GM21381 (cell line): Measurements from ENCODE around the gene EFL1.

Experiments used
- ATAC-seq: cut with Tn5 transposase; IDR thresholded peaks from one replicate; pipeline ENCODE4 v1.9.1; 2021; ENCODE audit warnings: mild to moderate bottlenecking, moderate library complexity; ENCODE audit not compliant: unreplicated experiment

EFL1 gene

DNA sequence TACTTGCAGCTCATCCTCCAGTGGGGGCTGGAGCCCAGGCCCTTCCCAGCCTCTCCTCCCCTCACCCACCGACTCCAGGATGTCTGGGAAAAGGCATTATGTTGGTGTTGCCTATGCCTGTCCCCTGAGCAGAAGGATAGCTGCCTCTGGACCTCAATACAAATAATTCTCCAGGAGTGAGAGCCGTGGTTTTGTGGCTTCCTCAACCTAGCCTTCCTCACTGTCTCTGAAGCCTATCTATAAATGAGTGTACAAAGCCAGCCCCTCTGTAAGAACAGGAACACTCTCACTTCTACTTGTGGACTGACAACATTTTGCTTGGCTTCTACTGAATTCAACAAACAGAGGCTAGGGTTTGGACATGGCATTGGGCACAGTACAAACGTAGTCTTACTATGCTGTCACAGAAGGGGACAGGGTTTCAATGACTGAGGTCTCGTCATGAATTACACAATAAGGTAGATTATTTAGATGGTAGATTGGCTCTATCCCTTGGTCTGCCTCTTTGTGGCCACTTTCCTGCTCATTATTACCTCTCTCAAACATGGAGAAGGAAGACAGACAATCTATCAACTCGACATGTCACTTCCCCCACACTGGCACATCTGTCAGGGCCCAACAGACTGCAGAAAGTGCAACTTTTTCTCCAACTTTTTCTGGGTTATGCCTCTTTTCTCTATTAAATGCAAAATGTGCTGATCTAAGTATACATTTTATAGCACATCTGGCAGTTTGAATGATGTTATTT lies 134.0 kb downstream of the EFL1 start:
- ATAC-seq: peak; percentile 64

DNA sequence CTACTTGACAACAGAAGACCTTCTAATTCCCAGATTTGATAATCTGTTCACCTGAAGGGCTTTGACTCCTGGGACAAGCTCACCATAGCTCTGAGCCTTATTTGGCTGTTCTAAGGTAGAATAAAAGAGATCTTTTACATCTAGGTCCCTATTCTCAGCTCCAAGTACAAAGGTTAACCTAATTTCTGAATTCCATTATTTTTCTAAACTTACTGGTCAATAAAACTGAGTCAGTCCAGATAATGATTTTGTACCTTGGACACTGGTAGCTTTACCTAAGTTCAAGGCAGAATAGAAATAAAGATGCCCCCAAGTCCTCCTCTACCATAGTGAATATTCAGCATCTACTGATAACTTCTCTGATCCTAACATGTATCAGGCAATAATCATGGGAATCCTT lies 135.0 kb downstream of the EFL1 start:
- ATAC-seq: no peak

DNA sequence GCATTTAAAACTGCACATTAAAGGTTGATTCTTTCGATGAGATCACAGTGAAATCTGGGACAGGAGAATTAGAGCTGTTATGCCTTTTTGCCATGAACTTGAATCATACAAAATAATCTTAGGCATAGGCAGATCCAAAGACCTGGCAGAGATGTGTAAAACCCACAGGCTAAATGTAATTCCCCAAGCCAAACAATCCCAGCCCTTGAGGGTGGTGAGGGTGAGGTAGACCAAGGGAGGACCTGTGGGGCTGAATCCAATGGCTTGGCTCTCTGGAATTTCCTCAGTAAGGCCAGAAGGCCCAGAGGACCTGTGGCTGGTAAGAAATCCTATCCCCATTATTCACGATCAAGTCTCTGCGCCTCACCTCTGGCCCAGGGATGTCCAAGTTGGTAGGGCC lies 136.2 kb downstream of the EFL1 start:
- ATAC-seq: no peak

DNA sequence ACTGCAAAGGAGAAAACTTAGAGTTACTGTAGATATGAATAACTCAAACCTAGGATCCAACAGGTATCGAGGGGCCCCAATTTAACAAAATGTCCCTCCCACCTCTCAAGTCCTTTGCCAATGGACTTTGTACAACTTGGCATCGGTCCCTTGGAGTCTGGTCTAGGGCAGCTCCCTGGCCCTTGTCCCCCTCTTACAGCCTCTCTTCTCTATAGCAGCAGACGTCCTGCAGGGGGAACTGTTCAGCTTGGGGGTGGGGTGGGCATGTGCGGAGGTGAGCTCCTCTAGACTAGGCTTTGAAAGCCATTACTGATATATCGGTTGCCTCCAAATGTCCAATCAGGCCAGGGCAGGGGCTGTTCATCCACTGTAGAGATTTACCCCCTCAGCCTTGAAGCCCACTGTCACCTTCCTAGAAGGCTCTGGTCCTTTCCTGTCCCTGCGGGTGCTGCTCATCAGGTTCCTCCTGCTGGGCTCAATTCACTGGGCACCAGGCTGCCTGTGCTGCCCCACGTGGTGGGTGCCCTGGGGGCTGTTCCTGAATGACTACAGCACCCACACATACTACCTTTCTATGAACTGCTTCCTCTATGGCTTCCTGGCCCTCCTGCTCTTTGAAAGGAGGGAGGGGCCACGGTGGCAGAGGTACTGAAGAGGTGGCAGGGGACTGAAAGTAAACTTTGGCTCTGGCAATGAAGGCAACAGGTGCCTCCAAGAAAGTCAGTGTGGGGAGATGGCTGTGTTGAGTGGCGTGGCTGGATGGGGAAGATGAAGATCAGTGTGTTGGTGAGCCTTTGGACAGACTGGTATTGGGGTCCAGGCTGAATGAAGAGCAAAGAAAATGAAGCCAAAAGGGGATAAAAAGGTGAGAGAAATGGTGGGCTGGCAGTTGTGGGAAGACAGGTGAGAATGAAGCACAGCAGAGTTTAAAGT lies 137.9 kb downstream of the EFL1 start:
- ATAC-seq: no peak

DNA sequence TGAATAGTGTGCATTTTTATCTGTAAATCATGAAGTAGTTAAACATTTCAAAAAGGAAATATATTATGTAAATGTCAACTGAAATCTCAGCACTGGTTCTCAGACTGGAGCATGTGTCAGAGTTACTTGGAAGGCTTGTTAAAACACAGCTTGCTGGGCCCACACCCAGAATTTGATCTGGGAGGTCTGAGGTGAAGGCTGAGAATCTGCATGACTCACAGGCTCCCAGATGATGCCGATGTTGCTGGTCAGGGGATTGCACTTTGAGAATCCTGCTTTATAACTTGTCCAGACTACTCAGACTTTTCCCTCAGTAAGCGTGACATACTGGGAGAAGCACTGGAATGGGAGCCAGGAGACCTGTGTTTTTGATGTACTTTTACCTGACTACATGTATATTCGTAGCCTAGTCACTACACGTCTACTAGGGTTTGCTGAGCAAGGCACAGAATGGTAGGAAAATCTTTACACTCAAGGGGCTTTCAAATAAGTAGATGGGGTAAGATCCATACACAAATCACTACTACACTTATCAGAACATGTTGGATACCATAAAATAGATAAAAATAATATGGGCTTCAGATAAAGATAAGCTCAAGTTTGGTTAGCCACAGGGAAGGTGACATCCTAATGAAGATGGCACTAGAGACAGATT lies 139.7 kb downstream of the EFL1 start:
- ATAC-seq: no peak

DNA sequence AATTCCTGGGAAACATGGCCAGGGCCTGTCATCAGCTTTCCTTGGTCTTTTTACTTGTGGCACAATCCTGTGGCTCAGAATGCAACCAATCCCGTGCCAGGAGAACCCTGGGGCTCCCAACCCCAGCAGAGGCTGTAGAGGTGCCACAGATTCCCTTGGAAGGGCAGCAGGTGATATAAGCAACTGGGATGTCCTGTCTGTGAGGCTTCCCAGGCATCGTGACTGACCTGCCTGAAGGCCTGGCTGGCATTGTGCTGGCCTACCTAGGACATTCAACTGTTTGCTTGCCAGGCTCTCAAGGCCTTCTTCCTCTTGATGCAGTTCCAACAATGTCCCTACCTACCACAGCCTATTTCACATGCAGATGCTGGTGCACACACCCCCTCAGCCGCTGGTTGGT lies 144.5 kb downstream of the EFL1 start:
- no peak for ATAC-seq

DNA sequence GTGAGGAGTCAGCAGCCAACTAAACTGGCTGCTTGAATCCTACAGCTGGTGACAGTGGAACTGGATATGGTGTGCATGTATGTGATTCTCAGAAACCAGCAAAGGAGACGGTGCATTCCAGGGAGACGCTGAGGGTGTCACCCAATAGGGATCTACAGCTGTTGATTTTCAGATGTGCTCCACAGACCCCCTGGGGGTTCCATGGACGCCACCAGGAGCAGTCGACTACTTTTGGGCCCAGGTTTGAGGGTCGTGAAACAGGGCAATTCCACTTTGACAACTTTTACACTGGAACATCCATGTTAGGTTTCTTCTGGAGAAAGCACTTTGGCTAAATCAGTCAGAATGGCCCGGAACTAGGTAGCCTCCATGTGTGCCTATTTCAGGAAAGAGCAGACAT lies 145.2 kb downstream of the EFL1 start:
- ATAC-seq: no peak

DNA sequence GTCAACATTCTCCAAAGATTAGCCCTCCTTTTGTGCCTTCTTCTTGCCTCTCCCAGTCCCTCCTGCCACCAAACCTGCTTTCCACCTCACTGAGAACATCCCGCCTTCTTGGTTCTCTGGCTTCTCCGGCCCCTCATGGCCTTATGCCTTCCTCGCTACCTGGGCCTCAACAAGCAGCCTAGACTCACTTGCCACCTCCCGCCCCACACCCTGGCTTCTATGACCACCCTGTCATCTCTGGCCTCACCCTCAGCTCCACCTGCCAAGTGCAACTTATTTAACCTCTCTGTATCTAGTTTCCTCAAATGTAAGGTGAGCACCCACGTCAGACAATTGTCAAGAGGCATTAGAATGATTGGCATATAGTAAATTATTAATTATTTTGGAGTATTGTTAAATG lies 147.9 kb downstream of the EFL1 start:
- ATAC-seq: no peak

DNA sequence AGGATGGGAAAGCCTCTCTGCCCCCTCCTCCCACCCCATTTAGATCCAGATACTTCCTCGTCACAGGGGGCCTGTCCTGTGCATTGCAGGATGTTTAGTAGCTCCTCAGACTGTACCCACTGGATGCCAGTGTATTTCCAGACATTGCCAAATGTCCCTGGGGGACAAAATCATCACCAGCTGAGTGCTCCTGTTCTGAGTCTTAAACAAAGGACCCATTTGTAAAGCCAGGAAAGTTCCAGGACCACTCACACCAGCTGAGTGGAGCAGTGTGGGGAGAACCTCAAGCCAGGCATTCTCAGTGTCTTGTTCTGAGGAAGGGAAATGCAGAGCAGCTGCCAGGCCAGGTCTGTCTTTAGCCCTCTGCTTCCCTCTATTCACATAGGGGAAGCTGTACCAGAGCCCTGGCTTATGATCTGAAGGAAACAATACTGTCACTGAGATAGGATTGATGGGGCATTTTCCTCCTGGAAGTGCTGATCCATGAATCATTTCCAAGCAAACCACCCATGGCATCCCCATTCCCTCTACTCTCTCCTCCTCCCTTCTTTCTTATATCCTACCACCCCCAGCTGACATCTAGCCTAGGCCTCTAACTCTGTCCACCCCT lies 149.3 kb downstream of the EFL1 start:
- ATAC-seq: no peak

DNA sequence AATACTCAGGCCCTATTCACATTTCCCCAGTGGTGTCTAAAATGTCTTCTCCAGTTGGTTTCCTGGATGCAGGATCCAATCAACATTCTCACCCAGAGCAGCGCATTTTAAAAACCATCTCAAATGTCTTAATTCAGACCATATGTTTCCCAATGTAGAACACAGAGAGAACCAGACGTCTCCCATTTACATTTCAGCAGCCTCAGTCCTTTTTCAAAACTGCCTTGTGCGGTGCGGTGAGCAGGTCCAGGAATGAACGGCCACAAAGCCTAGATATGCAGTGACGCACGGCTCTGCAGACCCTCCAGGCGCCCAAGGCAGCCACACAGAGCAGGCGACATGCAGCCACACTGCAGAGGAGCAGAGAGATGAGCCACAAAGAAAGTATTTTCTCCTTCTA lies 150.6 kb downstream of the EFL1 start:
- no peak for ATAC-seq

DNA sequence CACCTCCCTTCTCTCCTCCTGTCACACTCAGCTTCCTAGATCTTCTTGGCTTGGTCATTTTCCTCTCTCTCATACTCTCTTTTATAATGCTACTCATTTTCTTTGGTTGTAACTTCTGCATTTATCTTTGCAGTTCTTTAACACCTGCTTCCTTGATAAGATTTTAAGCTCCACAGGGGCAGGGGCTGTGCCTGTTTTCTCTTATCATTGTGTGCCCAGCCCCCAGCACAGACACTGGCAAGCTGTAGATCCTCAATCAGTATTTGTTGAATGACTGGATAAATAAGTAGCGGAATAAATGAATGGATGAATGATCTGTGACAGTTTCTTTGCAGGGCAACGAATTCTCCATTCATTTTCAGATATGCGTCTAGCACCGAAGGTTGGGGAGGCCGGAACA lies 152.4 kb downstream of the EFL1 start:
- no peak for ATAC-seq

DNA sequence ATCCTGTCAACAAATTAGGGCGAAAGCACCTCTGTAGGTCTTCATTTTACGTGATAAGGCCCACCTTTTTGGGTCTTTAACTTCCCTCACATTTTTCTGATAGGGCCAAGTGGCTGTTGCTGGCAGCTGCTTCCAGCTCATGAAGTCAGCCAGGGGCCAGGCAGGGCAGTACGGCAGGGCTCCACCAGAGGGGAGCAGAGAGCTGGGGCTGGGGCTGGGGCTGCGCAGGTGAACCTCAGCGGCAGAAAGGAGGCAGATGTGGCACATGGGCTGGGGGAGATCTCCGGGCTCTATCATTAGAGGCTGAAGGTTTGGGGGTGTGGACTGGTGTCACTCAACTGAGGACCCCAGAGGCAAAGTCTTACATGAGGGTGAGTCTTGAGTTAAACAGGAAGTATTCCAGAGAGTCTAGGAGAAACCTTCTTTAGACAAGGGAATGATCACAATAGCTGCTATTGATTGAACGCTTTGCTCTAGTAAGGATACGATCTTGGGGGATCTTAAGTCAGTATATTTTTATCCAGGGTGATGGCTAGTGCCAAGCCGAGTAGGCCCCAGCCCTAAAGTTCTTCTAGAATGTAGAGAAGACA lies 153.9 kb downstream of the EFL1 start:
- no peak for ATAC-seq

DNA sequence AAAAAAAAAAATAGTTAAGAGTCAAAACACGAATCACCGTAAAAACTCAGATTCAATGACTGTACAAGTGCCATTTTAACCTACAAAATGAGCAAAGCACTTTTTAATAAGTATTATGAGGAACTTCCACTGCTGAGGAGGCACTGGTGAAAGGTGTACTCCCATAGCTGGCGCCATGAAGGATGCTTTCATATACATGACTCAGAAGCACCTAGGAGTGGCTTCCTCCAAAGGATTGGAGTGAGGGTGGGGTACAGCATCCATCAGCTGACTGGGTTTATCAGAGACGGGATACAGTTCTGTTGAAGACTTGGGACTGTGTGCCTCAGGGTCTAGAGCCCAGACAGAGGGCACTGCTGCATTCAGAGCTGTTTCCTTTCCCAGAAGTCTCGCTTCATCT lies 155.9 kb downstream of the EFL1 start:
- ATAC-seq: no peak

DNA sequence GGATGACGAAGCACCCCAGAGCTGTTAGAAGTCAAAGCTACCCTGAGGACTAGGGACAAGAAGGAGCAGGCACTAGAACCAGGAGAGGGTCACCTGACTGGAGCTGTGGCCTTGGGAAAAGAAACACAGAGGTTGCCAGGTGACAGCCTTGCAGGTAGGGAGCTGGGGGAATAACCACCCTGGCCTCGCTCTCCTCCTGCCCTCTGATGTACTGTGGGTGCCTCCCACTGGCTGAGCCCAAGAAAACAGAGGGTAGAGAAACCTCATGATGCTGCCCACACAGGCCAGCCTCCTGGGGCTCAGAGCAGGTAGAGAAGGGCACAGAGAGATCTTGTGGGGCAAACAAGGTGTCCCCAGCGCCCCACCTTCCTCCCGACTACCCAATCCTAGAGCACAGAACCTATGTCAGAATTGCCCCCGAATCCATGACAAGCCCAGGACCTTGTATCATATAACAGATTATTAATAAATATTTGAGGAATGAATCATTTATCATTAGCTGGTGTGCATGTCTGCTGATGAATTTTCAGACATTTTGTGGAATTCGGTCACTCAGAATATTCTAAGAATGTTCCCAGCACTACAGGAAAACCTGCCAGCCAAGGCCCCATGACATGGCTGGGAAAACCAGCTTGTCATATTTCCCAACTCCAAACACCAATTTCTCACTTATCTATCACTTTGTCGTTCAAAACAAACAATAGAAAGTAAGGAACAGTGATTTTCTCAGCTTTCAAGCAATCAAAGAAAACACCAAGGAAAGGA lies 156.9 kb downstream of the EFL1 start:
- no peak for ATAC-seq

DNA sequence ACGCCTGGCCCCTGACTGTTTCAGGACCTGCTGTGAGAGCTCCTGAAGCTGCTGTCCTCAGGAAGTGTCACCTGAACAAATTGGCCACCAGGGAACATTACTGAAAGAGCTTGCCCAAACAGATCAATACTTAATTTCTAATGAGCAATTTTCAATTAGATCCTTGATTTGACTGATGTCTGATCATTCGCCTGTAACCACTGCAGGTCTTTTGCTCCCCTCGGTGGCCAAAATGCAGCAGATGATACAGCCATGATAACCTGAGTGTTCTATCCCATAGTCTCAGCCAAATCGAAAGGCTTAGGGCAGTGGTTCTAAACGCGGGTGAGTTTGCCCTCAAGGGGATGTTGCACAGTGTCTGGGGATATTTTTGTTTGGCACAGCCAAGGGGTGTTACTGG lies 159.1 kb downstream of the EFL1 start:
- ATAC-seq: no peak

DNA sequence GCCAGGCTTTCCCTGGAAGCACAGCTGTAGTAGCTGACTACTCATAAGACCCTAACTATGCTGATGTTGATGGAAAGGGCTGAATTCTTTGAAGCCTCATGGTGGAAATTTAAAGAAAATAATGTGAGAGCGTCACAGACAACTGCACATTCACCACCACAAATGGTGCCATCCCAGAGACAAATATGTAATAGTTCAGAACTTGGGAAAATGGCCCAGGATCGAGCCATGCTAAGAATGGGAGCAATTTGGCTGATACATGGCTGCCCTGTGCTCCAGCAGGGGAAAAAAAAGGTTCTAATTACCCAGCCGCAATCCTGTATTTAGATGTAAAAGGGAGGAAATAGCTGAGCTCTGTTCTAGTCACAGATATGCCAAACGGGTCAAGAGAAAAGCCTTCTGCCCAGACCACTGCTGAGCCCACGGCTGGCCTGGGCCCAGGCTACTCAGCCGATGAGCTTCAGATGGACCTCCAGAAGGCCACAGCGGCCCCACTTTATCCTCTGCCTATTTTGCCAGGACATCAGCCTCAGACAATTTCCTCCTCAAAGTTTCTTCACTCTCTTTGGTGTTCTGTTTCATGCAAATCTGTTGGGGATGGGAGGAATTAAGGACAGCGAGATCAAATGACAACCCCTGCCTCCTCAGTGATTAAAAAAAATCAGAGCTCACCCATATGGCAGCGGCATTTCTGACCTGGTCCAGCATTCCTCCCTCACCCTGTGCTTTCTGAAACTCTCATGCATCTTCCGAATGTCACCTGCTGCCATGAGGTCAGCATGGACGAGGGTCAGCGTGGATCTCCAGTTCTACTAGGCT lies 162.2 kb downstream of the EFL1 start:
- ATAC-seq: no peak

DNA sequence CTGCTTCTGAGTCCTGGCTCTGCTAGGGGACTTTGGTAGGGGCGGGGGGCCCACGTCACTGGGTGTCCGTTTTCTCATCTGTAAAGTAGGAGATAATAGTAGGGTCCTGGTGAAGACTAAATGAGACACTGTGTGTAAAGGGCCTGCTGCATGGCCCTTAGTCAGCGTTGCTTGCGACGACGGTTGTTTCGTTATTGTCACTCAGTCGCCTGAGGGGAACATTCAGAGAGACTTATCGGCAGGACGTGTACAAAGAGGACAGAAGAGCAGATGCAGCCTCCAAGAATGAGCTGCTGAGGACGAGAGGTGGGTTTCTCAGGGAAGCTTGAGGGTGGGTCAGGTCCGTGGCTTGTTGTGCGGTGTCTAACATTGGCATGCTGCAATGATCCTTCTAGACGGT lies 163.9 kb downstream of the EFL1 start:
- no peak for ATAC-seq

DNA sequence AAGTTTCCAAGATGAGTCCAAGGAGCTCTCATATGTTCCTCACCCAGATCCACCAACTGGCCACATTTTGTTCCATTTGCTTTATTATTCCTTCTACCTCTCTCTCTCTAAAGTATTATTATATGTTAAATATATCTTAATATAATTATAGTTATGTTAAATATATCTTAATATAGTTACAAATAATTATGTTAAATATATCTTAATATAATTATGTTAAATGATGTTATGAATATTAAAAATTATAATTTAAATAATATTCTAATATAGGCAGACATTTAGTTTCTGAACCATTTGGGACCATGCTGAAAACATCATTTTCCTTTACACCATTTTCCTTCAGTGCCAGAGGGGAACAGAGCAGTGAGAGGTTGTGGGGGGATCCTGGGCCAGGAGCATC lies 166.7 kb downstream of the EFL1 start:
- ATAC-seq: no peak

DNA sequence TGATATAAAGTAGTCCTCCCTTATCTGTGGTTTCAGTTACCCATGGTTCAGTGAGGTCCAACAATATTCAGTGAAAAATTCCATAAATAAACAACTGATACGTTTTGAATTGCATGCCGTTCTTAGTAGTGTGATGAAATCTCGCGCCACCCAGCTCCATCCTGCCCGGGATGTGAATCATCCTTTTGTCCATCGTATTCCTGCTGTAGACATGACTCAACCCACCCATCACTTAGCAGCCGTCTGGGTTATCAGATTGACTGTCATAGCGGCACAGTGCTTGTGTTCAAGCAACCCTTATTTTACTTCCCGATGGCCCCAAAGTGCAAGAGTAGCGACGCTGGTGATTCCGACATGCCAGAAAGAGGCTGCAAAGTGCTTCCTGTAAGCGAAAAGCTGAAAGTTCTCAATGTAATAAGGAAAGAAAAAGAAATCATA lies 168.7 kb downstream of the EFL1 start:
- ATAC-seq: no peak
